ENCODE measurements around the gene ZNF12.
"Not testable (repeated sequence)": the region's sequence is repeated elsewhere in the genome, so short reads cannot be mapped to it uniquely, and the experiment has no call there.

The ZNF12 gene

GRCh38 chr7:6706666-6707407 is at the start of gene ZNF12:
Gene ZNF12, minus strand, starts transcription at chr7:6706947. Its CDS starts 1,774 bp downstream, at chr7:6705173.
- in situ Hi-C loops (cut with MboI; ENCODE audit: low sequenced_read_pairs), result no loop called here

- in situ Hi-C loops (cut with MboI; ENCODE audit: low sequenced_read_pairs), result not testable (repeated sequence)
These were observed 47.2 kb upstream of the ZNF12 start, which contains the start of gene RSPH10B2 for GRCh38 chr7:6753964-6754363. Gene RSPH10B2, plus strand, starts transcription at chr7:6754103. Its CDS starts 3,575 bp downstream, at chr7:6757678.

- in situ Hi-C loops (cut with MboI; ENCODE audit: low sequenced_read_pairs), result not testable (repeated sequence)
These were observed 43.4 kb upstream of the ZNF12 start for GRCh38 chr7:6750173-6750572.

- in situ Hi-C loops (cut with MboI; ENCODE audit: low sequenced_read_pairs), result loop anchor here (25.0 kb wide), 1 partner anchor 112 kb away; the partner anchor contains the start of gene ZNF316
These were observed 42.6 kb upstream of the ZNF12 start for GRCh38 chr7:6749335-6749734.

- in situ Hi-C loops (cut with MboI; ENCODE audit: low sequenced_read_pairs), result loop anchor here (25.0 kb wide), 1 partner anchor 107 kb away; the partner anchor contains the start of gene ZNF316
These were observed 37.8 kb upstream of the ZNF12 start for GRCh38 chr7:6744410-6745100.

GRCh38 chr7:6738415-6738814 is 31.7 kb upstream of the ZNF12 start:
- in situ Hi-C loops (cut with MboI; ENCODE audit: low sequenced_read_pairs), result loop anchor here (25.0 kb wide), 1 partner anchor 101 kb away; the partner anchor contains the start of gene ZNF316

- in situ Hi-C loops (cut with MboI; ENCODE audit: low sequenced_read_pairs), result loop anchor here (25.0 kb wide), 1 partner anchor 93 kb away; the partner anchor contains the start of gene ZNF316
These were observed 23.5 kb upstream of the ZNF12 start for GRCh38 chr7:6730343-6730633.

- in situ Hi-C loops (cut with MboI; ENCODE audit: low sequenced_read_pairs), result loop anchor here (25.0 kb wide), 1 partner anchor 92 kb away; the partner anchor contains the start of gene ZNF316
These were observed 23.0 kb upstream of the ZNF12 start for GRCh38 chr7:6729492-6730342.

GRCh38 chr7:6728893-6729491 is 22.2 kb upstream of the ZNF12 start:
- in situ Hi-C loops (cut with MboI; ENCODE audit: low sequenced_read_pairs), result loop anchor here (25.0 kb wide), 1 partner anchor 92 kb away; the partner anchor contains the start of gene ZNF316

- in situ Hi-C loops (cut with MboI; ENCODE audit: low sequenced_read_pairs), result loop anchor here (25.0 kb wide), 1 partner anchor 90 kb away; the partner anchor contains the start of gene ZNF316
These were observed 20.9 kb upstream of the ZNF12 start for GRCh38 chr7:6727663-6728062.

GRCh38 chr7:6726341-6726740 is 19.6 kb upstream of the ZNF12 start:
- in situ Hi-C loops (cut with MboI; ENCODE audit: low sequenced_read_pairs), result loop anchor here (25.0 kb wide), 1 partner anchor 89 kb away; the partner anchor contains the start of gene ZNF316

GRCh38 chr7:6725003-6725402 is 18.3 kb upstream of the ZNF12 start:
- in situ Hi-C loops (cut with MboI; ENCODE audit: low sequenced_read_pairs), result loop anchor here (25.0 kb wide), 1 partner anchor 88 kb away; the partner anchor contains the start of gene ZNF316

GRCh38 chr7:6724351-6724750 is 17.6 kb upstream of the ZNF12 start:
- in situ Hi-C loops (cut with MboI; ENCODE audit: low sequenced_read_pairs), result not testable (repeated sequence)

- in situ Hi-C loops (cut with MboI; ENCODE audit: low sequenced_read_pairs), result no loop called here
These were observed 11.4 kb upstream of the ZNF12 start for GRCh38 chr7:6718124-6718523.

GRCh38 chr7:6715898-6716297 is 9.2 kb upstream of the ZNF12 start:
- in situ Hi-C loops (cut with MboI; ENCODE audit: low sequenced_read_pairs), result not testable (repeated sequence)

GRCh38 chr7:6714360-6714759 is 7.6 kb upstream of the ZNF12 start:
- in situ Hi-C loops (cut with MboI; ENCODE audit: low sequenced_read_pairs), result no loop called here

- in situ Hi-C loops (cut with MboI; ENCODE audit: low sequenced_read_pairs), result no loop called here
These were observed 3.1 kb upstream of the ZNF12 start for GRCh38 chr7:6709808-6710207.

- in situ Hi-C loops (cut with MboI; ENCODE audit: low sequenced_read_pairs), result no loop called here
These were observed 1.6 kb upstream of the ZNF12 start for GRCh38 chr7:6708304-6708703.

- in situ Hi-C loops (cut with MboI; ENCODE audit: low sequenced_read_pairs), result no loop called here
These were observed 635 bp downstream of the ZNF12 start for GRCh38 chr7:6705959-6706665.

GRCh38 chr7:6701860-6702259 is 4.9 kb downstream of the ZNF12 start:
- in situ Hi-C loops (cut with MboI; ENCODE audit: low sequenced_read_pairs), result no loop called here

All from HL-60/S4 treated with phorbol 12-myristate 13-acetate at 8.2 ng/mL for 4 days and 3 days (cell line).